HG03066 (cell line): ENCODE data around the gene TTC17.

ENCODE experiments used
- ATAC-seq: cut with Tn5 transposase; IDR thresholded peaks from one replicate; pipeline ENCODE4 v1.9.1; 2021; ENCODE audit warnings: low read depth; ENCODE audit not compliant: unreplicated experiment

TTC17 gene

GRCh38 chr11:43517518-43517917 lies 158.8 kb downstream of the TTC17 start:
- ATAC-seq: no peak

DNA sequence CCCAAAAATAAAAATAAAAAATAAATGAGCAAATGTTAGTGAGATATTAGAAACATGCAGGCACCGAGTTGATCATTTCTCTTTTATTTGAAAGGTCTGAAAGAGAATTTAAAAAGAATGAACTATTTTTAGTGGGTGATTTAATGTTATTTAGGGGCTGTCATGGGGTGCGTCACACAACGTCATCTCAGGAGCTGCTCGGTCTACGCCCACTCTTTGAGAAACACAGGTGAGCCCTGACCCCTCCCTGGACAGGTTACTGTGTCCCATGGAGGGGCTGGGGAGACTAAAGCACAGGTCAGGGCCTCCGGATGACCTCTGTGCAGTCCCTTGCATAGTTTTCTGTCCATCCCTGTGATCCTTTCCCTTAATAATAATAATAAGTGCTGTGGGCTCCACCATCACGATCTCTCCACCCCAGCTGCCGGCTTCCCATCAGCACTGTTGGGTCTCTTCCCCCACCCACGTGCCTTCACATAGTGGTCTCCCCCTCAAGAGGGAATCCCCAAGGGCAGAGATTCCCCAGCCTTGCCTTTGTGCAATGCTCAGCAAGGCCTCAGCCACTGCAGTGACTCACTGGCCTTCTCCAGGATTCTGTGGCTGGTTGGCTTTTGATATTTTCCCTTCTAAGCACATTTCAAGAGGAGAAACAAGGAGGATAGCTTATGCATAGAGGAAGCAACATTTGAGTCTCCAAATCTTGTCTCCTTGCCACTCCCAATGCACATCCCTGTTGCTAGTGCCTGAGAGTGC lies 159.9 kb downstream of the TTC17 start:
- ATAC-seq: no peak

DNA sequence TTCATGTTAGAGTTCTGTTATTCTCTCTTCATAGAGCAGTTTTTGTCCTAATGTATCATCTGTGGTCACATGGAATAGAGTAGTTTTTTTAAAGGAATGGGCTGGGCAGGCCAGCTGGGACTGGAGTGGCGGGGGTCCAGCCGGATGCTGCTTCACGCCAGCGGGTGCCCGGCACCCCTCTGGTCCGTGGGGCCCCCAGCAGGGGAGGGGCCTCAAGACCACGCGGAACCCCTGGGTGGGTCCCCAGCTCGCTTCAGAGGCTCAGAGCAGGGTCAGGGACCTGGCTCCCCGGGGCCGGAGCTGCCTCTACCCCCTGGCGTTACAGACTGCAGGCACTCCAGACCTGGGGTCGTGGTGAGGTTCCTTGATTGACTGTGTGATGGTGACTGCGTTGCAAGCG lies 162.8 kb downstream of the TTC17 start:
- ATAC-seq: no peak

GRCh38 chr11:43523632-43524031 lies 164.9 kb downstream of the TTC17 start:
- no peak for ATAC-seq

GRCh38 chr11:43532041-43532440 lies 173.3 kb downstream of the TTC17 start:
- ATAC-seq: no peak

GRCh38 chr11:43537833-43538615 lies 179.3 kb downstream of the TTC17 start:
- ATAC-seq: no peak

DNA sequence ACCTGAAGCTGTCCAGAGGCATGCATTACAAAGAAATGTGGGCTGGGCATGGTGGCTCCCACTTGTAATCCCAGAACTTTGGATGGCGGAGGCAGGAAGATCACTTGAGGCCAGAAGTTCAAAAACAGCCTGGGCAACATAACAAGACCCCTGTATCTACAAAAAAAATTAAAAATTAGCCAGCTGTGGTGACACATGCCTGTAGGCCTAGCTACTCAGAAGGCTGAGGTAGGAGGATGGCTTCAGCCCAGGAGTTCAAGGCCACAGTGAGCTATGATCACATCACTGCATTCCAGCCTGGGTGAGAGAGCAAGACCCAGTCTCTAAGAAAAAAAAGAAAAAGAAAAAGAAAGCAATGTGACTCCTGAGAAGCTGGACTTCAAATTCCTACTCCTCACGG lies 183.3 kb downstream of the TTC17 start:
- no peak for ATAC-seq

- no peak for ATAC-seq
Measured at GRCh38 chr11:43542750-43543712, 184.3 kb downstream of the TTC17 start.
